IPS DF 19.7 (cell line): ENCODE measurements around the gene TNIP3.
"Not testable (repeated sequence)": the region's sequence is repeated elsewhere in the genome, so short reads cannot be mapped to it uniquely, and the experiment has no call there.

Experiments used
- DNase-seq: peaks from one replicate; pipeline ENCODE4 v3.0.0-alpha.2; 2013; ENCODE audit warnings: low read depth, low spot score

Gene TNIP3, protein sequence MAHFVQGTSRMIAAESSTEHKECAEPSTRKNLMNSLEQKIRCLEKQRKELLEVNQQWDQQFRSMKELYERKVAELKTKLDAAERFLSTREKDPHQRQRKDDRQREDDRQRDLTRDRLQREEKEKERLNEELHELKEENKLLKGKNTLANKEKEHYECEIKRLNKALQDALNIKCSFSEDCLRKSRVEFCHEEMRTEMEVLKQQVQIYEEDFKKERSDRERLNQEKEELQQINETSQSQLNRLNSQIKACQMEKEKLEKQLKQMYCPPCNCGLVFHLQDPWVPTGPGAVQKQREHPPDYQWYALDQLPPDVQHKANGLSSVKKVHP

DNA sequence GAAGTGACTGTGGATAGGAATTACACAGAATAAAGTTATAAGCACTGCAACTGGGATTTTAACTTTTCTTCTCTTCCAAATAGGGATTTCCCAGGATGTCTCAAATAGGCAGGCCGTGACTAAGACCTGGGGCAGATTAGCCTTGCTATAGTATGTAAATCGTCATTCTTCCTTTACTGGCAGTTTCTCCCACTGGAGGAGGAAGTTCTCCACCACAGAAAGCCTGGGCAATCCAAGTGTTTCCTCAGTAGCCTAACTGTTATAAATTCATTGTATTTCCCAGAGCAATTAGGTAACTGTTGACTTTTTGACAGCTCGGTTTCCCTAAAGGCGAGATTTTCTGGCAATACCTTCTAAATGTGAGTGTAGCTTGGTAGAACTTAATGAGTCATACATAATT lies at the start of gene TNIP3:
Gene TNIP3, minus strand, starts transcription at position 31 of the 400 bp plus-strand sequence. CDS start 196 bp downstream, outside the sequence.
- DNase-seq = no peak

DNA sequence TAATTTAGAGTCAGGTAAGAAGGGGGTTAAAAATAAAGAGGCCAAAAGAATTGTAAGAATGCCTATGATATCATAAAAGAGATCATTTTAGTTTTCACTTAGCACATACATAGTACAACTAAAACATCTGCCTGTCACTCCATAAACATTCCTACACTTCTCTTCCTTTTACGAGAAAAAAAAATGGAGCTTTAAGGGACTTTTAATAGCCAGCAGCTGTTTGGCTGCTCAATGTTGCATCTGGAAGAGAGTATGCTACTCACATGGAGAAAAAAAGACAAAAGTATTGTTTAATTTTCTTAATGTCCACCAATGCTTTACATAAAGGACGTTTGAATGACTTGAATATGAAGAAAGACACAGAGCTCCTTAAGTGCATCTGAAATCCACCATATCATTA lies 48.7 kb upstream of the TNIP3 start:
- no peak for DNase-seq

DNA sequence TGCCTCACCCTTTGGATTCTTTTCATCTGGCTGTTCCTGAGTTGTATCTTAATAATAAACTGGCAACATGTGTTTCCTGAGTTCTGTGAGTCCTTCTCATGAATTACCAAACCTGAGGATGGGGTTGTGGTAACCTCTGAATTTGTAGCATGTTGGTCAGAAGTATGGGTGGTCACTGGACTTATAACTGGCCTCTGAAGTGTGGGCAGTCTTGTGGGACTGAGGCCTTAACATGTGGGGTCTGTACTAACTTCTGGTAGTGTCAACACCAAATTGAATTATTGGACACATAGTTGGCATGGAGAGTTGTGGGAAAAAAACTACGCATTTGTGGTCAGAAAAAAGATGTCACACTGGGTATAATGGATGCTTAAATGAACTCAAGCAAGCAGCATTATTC lies 45.0 kb upstream of the TNIP3 start:
- DNase-seq = no peak

DNA sequence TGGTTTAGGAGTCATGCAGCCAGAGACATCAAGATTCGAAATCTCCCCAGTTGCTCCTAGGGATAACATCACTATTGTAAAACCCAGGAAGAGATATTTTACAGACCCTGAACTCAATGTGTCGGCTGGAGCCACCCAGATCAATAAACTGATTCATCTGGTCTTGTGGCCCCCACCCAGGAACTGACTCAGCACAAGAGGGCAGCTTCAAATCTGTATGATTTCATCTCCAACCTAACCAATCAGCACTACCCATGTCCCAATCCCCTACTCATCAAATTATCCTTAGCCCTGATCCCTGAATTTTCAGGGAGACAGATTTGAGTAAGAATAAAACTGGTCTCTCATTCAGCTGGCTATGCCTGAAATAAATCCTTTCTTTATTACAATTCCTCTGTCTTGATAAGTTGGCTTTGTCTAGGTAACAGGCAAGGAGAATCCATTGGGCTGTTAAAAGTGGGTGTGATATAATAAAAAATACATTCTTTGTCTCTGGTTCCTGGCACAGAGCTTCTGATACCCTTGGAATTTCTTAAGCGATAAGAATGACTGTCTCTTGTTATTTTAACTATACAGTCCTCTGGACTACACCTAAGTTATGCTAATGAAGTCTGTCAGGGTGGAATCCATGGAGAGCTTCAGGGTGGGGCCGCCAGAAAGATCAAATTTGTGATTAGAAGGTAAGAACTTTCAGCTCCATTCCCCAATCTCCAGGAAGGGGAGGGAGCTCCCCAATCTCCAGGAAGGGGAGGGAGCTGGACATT lies 44.3 kb upstream of the TNIP3 start:
- DNase-seq = no peak

DNA sequence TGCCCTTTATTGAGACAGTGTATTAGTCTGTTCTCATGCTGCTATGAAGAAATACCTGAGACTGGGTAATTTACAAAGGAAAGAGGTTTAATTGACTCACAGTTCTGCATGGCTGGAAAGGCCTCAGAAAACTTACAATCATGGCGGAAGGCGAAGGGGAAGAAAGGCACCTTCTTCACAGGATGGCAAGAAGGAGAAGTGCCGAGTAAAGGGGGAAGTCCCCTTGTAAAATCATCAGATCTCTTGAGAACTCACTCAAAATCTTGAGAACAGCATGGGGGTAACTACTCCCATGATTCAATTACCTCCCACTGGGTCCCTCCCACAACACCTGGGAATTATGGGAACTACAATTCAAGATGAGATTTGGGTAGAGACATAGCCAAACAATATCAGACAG lies 41.7 kb upstream of the TNIP3 start:
- not testable (repeated sequence) for DNase-seq

DNA sequence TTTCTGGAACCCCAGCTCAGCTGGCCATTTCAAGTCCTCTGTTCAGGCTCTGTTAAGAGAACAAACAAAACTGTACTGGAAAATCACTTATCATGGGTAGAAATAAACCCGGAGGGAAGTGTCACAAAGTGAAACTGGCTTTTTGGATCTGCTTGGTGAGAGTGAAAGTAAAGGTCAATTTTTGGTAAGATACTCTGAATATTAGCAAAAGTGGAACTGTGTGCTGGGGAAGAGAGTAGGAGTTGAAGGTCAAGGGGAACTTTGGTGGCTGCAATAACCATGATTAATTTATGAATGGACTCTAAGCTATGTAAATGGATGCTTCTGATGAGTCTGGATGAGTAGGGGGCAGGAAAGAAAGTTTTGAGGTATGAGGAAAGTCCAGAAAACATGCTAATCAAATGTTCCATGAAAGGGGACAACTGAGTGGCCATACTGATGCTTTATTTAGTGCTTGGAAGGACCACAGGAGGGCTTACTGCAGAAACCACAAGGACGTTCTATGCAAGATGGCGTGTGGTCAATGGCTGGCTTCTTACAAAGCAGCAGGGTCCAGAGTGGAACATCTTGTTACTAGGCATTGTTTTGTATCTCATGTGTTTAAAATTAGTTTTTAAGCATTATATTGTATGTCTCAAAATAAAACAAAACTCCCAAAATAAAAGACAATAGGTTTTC lies 36.8 kb upstream of the TNIP3 start:
- no peak for DNase-seq

DNA sequence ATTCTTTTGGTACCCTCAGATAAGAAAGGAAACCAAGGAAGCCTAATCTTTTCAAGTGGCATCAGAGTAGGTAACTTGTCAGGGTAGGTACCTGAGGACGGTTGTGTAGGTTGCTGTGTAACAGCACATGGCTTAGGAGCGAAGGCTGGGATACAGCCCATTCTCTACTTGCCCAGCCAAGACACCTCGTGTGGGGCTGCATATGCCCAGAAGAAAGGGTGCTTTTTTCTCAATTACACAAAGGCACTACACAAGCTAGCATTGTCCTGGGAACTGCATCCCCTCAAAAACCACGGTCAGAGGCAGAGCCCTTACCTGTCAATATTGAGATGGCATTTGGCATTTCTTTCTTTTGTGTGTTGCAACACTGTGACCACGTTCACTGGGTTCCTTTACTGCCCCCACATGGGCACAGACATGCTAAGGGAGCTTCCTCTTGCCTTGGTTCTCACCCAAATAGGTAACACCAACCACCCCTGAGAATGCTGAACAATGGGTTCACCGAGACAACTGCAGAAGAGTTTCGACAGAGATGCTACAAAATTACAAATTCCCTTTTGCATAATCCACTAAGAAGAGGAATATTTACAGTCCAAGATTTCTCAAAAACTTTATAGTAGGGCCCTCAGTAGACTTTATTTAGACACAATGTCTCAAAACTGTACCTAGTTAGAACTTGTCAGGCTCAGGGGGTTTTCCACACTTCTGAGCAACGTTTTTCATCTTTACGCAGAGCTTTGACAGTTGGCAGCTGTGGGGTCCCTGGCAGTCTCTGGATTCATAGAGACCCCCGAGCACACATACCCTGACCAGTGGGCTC lies 35.8 kb upstream of the TNIP3 start:
- DNase-seq = no peak

DNA sequence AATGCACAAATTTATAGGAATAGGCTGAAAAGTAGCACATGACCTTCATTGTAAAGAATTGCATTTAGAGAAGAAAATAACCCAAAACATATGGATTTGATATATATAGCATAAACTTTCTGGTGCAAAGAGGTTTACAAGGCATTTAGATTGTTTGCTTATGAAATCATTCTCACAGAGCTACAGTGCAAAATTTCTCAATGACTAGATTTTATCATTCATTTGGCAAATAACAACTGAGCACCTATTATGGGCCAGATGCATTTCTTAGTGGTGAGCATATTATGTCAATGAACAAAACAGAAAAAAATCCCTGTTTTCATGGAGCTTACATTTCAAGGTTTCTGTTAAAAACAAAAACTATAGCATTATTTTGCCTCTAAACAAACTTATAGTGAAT lies 34.1 kb upstream of the TNIP3 start:
- no peak for DNase-seq

DNA sequence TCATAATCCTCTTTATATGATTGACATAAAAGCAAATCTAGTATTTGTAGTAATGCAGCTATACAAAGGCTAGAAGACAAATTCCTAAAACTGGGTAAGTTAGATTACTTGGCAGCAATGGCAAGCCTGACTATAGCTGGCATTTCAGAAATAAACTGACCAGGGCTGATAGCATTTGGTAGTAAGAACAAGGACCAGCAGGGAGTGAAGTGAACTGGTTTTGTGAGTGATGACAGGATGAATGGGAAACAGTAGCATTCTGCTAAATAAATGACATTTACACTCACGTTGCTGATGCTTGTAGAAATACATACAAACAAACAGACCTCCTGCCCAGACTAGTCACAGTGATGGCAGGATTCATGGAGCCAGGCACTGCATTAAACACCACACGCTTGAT lies 31.5 kb upstream of the TNIP3 start:
- DNase-seq = no peak

DNA sequence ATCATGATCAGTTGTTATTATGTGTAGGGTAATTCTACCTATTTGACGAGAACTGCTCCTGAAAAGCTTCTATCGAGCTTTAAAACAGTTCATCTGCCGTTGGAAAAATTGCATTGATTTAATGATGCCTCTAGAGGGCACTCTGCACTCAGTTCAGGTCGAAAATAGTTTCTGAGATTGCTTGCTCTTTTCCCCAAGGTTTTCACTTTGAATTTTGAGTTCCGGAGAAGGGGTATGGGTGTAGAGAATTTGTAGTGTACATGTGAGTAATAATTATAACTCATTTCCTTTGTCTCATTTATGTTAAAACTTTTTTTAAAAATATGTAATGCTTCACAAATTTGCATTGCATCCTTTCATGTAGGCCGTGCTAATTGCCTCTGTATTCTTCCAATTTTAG lies 28.4 kb upstream of the TNIP3 start:
- DNase-seq = no peak

DNA sequence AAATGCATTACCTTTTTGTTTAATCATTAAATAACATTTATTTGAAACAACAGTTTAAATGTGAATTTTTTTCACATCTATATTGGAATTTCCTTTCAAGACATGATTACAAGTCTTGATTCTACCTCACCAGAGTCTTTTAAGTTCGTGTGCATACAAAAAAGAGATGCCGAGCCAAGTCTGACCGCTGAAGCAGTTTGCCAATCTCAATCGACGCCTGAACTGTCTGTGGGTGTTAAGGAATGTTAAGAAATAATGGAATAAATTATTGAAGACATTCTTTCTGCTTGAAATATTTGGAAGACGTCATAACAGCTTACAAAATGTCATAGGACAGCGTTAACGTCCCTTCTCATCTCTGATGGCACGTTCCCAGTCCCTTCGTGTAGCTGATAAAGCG lies 27.9 kb upstream of the TNIP3 start:
- no peak for DNase-seq

DNA sequence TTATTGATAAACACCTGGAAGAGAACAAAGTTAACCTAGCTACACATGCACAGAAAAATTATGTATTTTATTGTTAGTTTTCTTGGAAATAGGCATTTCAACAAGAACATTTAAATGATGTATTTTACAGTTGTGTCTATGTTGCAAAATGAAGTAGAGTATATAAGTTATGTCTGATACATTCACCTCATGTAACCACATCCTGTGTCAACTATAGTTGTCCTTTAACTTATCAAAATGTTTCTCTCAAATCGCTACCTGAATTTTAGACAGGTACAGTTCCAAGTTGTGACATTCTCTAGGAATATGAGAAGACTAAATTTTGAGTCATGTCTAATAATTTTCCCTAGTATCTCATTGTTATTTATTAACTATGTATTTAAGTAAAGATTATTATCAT lies 27.2 kb upstream of the TNIP3 start:
- no peak for DNase-seq

DNA sequence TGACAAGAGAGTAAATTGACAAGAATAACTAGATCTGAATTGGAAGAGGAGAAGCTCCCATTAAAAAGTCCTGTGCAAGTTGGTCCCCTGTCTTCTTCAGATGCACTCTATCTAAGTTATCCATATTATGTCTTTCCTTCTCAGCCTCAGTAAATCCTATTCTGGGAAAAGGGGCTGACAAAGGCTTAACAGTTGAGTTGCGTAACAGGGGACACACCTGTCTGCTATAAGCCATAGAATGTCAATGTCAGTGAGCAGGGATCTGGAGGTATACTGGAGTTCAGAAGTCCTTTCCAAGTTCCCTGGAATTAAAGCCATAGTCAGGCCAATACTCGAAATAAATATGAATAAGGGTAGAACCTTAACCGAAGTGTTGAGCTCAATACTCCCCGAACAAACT lies 26.3 kb upstream of the TNIP3 start:
- DNase-seq = no peak

DNA sequence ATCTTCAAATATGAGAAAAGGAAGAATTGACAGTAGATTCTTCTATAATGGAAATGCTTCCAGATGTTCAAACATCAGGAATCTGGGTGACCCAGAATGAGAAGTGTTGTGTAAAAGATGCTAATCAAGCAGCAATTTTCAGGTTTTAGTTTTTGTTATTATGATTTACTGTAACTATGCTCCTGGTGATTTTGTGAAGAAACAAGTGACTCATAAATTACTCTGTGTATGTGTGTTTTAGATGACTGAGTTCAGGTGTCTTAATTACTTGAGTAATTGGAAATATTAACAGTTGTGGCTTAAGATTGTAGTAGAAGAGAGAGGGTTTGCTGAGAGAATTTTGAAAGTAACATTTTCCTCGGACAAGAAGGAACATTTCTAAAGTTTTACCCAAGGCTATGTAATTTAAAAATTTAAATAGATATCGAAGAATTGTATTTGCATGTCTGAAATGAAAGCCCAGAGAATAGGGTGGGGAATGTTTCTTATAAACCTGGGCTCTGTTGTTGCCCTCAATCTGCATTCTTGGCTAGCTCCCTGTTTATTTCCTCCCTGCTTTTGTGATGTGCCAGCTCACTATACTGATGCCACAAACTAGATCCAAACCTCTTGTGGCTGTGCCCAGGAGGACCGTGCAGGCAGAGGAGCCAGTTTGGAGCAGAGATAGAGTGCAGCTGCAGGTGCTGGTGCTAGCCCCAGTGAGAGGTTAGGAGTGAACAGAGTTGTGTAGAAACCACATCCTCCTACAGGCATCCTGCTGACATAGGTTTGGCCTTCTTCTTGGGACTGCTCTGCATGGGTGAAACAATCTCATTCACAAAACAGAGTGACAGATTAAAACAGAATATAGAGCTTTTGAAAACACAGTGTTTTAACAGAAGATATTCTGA lies 25.4 kb upstream of the TNIP3 start:
- no peak for DNase-seq

DNA sequence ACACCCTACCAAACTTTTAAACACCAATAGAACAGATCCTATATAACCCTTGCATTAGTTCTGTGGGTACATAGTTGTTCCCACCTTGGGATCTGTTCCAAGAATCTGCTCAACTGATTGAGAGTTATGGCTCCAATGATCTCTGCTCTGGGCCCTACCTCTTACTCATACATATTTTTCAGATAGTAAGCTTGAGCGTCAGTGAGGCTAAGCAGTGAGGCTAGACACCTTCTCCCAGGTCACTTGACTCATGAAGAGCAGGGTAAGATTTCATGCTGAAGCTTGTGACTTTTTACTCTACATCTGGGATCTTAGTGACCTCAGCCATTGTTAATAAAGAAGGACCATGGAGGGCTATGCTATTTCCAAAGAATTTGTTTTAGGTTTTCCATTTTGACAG lies 23.1 kb upstream of the TNIP3 start:
- DNase-seq = no peak

DNA sequence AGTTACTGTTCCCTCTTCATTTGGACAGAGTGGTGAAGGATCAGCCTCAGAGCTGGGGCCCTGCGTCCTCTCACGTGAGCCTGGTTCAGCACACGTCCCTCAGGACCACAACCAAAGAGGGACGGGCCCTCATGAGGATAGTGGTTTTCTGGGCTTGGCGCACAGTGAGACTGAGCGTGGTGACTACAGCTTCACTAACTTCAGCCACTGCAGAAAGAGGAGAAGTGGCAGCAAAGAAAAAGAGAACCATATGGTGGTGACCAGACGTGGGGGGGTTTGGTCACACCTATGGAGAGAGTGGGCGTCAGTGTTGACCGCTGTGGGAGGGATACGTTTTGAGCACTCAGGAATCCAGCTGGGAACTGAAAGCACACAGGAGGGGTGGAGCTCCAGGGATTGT lies 21.8 kb upstream of the TNIP3 start:
- DNase-seq = no peak

DNA sequence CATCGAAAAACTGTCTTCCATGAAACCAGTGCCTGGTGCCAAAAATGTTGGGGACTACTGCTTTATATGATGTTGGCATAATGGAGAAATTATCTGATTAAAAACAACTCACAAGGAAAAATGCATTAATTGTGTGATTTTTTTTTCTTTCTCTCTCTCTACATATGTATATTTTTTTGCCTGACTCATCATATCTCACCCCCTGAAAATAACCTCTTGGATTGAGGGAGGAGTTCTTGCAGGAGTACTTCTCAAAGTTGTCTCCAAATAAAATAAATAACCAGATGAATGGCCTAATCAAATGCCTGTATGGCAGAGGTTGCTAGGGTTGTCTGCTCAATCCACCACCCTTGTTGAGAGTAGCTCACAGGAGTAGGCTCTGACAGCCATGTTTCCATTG lies 19.9 kb upstream of the TNIP3 start:
- DNase-seq = no peak

DNA sequence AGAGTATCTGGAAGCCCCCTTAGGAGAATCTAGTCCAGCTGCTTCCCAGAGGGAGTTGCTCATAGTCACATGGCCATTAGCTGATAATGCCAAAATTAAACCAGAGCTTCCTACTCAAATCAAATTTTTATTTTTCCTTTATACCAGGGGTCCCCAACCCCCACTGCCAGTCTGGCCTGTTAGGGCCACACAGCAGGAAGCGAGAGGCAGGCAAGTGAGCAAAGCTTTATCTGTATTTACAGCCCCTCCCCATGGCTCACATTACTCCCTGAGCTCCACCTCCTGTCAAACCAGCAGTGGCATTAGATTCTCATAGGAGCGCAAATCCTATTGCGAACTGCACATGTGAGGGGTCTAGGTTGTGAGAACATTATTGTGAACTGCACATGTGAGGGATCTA lies 19.2 kb upstream of the TNIP3 start:
- no peak for DNase-seq

DNA sequence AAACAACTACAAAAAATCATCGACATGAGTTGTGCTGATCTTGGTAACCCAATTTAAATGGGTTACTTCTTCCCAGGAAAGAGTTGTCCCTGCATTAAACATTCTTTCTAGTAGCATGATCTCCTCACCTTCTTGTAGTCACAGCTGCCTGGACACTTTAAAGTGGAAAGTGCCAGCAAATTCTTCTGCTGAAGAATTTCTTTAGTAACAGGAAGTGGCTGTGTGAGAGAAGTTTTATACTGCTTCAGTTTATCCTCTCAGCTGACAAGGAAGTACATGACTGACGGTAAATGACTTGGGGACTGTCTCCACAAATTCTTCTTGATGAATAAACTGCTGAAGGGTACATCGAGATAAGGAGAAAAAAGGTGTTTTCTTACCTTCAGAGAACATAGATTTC lies 18.2 kb upstream of the TNIP3 start:
- no peak for DNase-seq

DNA sequence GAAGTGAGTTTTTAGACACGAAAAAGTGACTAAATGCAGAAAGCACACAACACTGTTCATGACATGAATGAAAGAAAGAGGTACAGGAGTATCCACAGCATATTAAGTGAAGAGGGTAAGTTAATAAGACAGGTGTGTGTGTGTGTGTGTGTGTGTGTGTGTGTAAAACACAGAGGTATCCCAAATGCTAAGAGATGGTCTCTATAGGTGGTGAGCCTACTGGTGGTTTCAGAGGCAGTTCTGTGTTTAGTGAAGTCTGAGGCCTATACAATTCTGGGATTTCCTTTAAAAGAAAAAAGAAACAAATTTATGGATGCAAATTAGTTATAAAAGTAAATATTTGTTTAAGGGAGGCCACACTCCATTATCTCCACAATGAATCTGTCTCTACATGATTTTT lies 17.4 kb upstream of the TNIP3 start:
- DNase-seq = no peak

DNA sequence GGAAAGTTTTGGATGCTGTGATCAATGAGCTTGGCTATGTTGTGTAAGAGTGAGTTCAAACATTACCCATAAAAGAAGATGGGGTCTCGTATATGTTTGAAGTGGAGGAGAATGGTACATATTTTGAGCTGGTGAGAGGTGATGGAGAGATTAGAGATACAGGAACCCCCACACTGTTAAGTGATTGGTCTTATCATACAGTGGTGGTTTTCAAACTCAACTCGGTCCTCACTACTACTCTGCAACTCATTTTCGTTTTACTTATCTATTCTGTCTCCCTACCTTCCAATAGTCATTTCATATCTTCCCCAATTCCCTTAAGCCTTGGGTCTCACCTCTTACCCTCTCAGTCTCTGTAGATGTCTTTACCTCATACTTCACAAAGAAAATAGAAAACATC lies 16.4 kb upstream of the TNIP3 start:
- DNase-seq = no peak
